ENCODE data around the gene LSM10. TPM values are rescaled to one million over a fixed set of nuclear protein-coding genes. Genes with fewer than 3 reads are reported as not detected.

Gene LSM10
- total and polyA plus RNA-seq, 2 experiments from 2014 or later: 27.5 to 98.9 TPM

GRCh38 chr1:36438715-36439114 lies 41.0 kb upstream of the LSM10 start:
- no peak overlapping the region for H2AFZ ChIP-seq
- H3K79me2 ChIP-seq (replicated peaks; ENCODE audit: insufficient read depth): no peaks in the 10 kb centered on the region
- H3K27me3 Mint-ChIP-seq (ENCODE audit: insufficient read depth, low read depth, poor library complexity): peaks cover 4% of the 10 kb centered on the region
- no peaks in the 10 kb centered on the region for H3K9me2 ChIP-seq (ENCODE audit: insufficient read depth)
- no peaks in the 10 kb centered on the region for H3K36me3 ChIP-seq (ENCODE audit: insufficient read depth)
- H3K4me3 Mint-ChIP-seq: no peak overlapping the region
- no peaks in the 10 kb centered on the region for H3K36me3 Mint-ChIP-seq (ENCODE audit: low read depth)
- H3K4me1 ChIP-seq (ENCODE audit: insufficient read depth): peaks cover 14% of the 10 kb centered on the region
- no peaks in the 10 kb centered on the region for H3K27me3 ChIP-seq (ENCODE audit: insufficient read depth)
- TF ChIP-seq POLR2AphosphoS5 (IDR thresholded peaks at IDR 0.05; ENCODE audit: low read depth) (no peak), ZNF331 (CRISPR knock-in tag; IDR thresholded peaks at IDR 0.05; ENCODE audit: low read depth) (no peak), EZH2 (IDR thresholded peaks at IDR 0.05; ENCODE audit: low read depth, unreplicated experiment) (no peak), JUNB (IDR thresholded peaks at IDR 0.05; ENCODE audit: unreplicated experiment) (no peak), ETS1 (IDR thresholded peaks at IDR 0.05) (no peak), EZH2phosphoT487 (IDR thresholded peaks at IDR 0.05; ENCODE audit: unreplicated experiment) (no peak), CREB1 (CRISPR knock-in tag; IDR thresholded peaks at IDR 0.05; ENCODE audit: low read depth) (no peak), ZNF114 (CRISPR knock-in tag; IDR thresholded peaks at IDR 0.05) (no peak), CTCF (conservative IDR thresholded peaks at IDR 0.05; ENCODE audit: low read depth in 2 of 2) (no peak)
- TF ChIP-seq, protein P1, sequence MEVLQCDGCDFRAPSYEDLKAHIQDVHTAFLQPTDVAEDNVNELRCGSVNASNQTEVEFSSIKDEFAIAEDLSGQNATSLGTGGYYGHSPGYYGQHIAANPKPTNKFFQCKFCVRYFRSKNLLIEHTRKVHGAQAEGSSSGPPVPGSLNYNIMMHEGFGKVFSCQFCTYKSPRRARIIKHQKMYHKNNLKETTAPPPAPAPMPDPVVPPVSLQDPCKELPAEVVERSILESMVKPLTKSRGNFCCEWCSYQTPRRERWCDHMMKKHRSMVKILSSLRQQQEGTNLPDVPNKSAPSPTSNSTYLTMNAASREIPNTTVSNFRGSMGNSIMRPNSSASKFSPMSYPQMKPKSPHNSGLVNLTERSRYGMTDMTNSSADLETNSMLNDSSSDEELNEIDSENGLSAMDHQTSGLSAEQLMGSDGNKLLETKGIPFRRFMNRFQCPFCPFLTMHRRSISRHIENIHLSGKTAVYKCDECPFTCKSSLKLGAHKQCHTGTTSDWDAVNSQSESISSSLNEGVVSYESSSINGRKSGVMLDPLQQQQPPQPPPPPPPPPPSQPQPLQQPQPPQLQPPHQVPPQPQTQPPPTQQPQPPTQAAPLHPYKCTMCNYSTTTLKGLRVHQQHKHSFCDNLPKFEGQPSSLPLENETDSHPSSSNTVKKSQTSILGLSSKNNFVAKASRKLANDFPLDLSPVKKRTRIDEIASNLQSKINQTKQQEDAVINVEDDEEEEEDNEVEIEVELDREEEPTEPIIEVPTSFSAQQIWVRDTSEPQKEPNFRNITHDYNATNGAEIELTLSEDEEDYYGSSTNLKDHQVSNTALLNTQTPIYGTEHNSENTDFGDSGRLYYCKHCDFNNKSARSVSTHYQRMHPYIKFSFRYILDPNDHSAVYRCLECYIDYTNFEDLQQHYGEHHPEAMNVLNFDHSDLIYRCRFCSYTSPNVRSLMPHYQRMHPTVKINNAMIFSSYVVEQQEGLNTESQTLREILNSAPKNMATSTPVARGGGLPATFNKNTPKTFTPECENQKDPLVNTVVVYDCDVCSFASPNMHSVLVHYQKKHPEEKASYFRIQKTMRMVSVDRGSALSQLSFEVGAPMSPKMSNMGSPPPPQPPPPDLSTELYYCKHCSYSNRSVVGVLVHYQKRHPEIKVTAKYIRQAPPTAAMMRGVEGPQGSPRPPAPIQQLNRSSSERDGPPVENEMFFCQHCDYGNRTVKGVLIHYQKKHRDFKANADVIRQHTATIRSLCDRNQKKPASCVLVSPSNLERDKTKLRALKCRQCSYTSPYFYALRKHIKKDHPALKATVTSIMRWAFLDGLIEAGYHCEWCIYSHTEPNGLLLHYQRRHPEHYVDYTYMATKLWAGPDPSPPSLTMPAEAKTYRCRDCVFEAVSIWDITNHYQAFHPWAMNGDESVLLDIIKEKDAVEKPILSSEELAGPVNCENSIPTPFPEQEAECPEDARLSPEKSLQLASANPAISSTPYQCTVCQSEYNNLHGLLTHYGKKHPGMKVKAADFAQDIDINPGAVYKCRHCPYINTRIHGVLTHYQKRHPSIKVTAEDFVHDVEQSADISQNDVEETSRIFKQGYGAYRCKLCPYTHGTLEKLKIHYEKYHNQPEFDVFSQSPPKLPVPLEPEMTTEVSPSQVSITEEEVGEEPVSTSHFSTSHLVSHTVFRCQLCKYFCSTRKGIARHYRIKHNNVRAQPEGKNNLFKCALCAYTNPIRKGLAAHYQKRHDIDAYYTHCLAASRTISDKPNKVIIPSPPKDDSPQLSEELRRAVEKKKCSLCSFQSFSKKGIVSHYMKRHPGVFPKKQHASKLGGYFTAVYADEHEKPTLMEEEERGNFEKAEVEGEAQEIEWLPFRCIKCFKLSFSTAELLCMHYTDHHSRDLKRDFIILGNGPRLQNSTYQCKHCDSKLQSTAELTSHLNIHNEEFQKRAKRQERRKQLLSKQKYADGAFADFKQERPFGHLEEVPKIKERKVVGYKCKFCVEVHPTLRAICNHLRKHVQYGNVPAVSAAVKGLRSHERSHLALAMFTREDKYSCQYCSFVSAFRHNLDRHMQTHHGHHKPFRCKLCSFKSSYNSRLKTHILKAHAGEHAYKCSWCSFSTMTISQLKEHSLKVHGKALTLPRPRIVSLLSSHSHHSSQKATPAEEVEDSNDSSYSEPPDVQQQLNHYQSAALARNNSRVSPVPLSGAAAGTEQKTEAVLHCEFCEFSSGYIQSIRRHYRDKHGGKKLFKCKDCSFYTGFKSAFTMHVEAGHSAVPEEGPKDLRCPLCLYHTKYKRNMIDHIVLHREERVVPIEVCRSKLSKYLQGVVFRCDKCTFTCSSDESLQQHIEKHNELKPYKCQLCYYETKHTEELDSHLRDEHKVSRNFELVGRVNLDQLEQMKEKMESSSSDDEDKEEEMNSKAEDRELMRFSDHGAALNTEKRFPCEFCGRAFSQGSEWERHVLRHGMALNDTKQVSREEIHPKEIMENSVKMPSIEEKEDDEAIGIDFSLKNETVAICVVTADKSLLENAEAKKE (CRISPR knock-in tag; IDR thresholded peaks at IDR 0.05): no peak
- no peak overlapping the region for H3K4me2 ChIP-seq
- H3K4me3 ChIP-seq: no peak overlapping the region
- no peaks in the 10 kb centered on the region for H4K20me1 ChIP-seq (replicated peaks; ENCODE audit: insufficient read depth)
- H3K27ac Mint-ChIP-seq: no peak overlapping the region
- H3K4me1 Mint-ChIP-seq: peaks cover 13% of the 10 kb centered on the region; the same call in 2 of the 3 replicates
- no peak for ATAC-seq
- no peak for DNase-seq (ENCODE audit: low spot score)
- H3F3A ChIP-seq (replicated peaks; ENCODE audit: low read depth): no peaks in the 10 kb centered on the region
- no peaks in the 10 kb centered on the region for H3K9me3 Mint-ChIP-seq
- no peak overlapping the region for H3K27ac ChIP-seq (ENCODE audit: low read depth)

All from GM23338 (cell line).